CD1c-positive myeloid dendritic cell (primary cell): ENCODE measurements around the gene PSMC2.
"Not testable (repeated sequence)": the region's sequence is repeated elsewhere in the genome, so short reads cannot be mapped to it uniquely, and the experiment has no call there.

ENCODE experiments used
- DNase-seq: peaks from one replicate; pipeline ENCODE4 v3.0.0-alpha.2; 2016; ENCODE audit errors: extremely low spot score

PSMC2 gene

GRCh38 chr7:103379270-103379975 lies 32.0 kb downstream of the PSMC2 start:
- peak; percentile 16 for DNase-seq

DNA sequence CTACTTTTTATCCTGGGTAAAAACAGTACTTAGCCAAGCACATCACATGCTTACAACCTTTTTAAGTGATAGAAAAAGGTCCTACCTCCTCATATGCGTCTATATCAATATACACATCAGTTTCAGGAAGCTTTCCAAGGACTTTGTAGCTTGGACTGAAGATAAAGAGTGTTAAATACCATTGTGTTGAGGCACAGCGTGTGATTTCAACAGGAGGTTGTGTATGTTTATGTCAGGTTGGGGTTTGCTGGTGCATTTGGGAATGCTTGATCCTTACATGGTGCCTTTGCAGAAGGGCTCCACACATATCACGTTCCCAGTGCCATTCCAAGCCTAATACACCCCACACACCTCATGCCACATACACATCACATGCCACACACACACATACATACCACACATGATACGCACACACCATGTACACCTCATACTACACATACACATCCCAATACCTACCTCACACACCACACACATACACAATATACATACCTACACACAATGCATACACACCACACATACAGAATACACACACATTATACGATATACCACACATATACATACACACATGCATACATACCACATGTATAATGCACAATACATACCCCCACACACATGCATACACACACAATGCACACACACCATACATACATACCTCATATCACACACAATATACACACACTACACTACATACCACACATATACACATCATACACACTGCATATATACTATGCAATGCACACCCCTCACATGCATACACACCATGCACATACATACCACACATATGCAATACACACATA lies 33.1 kb downstream of the PSMC2 start:
- DNase-seq: no peak

- no peak for DNase-seq
Measured at GRCh38 chr7:103381280-103382031, 34.0 kb downstream of the PSMC2 start.

DNA sequence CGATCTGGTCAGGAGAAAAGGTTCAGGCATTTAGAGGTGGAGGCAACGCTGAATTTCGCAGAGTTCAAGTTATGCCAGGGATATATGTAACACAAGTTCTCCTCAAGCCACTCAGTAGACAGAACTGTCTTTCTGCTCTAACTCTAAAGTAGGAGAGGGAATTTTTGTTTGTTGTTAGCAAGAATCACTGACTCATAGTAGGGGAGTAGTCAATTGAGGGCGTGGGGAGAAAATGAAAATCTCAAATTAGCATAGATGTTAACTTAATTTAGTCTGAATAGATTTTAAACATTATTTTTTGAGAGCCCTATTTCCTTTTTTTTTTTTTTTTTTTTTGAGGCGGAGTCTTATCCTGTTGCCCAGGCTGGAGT lies 34.6 kb downstream of the PSMC2 start:
- no peak for DNase-seq

- no peak for DNase-seq
Measured at GRCh38 chr7:103387242-103387641, 39.8 kb downstream of the PSMC2 start.

DNA sequence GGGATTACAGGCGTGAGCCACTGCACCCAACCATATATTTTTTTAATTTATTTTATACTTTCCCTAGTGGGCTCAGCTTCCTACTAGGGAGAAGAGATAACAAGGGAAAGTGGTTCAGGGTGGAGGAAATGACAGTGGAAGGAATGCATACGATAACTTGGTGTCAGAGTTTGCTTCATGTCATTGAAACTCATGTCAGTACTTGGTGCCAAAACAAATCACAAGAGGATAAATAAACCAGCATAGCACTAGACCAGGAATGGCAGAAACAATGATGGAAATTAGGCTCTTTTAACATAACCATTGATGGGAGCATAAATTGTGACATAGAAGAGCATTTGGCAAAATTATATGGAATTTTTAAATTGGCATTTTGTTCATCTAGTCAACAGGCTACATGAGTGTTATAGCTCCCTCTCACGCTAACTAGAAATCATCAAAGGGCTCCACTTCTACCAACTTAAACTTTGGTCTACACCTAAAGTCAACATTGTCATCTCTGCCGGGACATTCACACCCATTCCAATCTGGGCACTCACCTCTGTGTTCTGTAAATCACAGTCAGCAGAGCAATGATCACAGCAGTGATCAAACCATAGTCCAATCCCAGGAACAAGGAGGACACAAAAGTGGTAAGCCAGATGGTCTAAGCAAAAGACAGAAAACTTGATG lies 41.2 kb downstream of the PSMC2 start:
- DNase-seq: no peak

DNA sequence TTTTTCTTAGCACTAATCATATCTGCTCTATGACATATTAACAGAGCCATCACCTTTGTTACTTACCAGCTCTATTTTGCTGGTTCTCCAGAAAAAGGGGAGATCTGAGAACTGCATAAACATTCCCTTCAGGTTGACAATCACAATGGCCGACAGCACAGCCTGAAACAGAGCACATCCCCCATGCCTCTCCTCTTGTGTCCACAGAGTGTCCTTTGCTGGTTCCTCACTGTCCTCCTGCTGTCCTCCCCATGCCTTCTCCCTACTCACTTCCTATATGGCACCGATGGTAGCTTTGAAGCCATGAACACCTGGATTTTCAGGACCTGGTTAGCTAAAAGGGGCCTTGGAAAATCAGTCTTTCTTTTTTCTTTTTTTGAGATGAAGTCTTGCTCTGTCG lies 41.8 kb downstream of the PSMC2 start:
- DNase-seq: no peak

DNA sequence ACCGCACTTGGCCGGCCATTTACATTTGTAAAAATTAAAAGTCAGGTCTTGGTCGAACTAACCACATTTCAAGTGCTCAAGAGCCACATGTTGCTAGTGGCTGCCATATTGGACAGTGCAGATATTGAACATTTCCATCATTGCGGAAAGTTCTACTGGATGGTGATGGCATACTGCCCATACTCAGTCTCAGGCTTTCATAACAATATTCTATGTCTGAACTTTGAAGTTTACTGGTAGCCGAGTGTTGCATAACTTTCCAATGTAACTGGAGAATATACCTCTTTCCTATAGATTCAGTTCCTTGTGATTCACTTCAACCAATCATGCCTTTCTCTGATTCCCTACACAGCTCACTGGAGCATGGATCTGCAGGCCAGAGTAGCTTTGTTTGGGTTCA lies 43.7 kb downstream of the PSMC2 start:
- DNase-seq: no peak

- no peak for DNase-seq
Measured at GRCh38 chr7:103391976-103392375, 44.5 kb downstream of the PSMC2 start.

- DNase-seq: no peak
Measured at GRCh38 chr7:103394566-103394965, 47.1 kb downstream of the PSMC2 start.

DNA sequence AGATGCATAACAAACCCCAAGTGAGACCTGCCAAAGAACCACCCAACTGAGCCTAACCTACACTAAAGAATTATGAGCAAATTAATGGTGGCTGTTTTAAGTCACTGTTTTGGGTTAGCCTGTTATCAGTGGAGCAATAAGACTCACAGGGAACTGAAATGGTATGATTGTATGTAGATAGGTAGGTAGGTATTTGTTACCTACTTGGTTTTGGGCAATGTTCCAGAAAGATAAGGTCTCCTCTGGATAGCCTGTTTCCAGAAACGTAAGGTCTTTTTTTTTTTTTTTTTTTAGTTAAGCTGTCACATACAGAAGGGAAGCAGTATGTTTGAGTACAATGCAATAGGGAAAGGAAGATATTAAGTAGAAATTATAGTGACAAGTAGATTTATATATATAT lies 47.6 kb downstream of the PSMC2 start:
- DNase-seq: no peak

GRCh38 chr7:103396471-103396870 lies 49.0 kb downstream of the PSMC2 start:
- no peak for DNase-seq

GRCh38 chr7:103398483-103399127 lies 51.2 kb downstream of the PSMC2 start:
- no peak for DNase-seq

GRCh38 chr7:103399687-103400086 lies 52.2 kb downstream of the PSMC2 start:
- not testable (repeated sequence) for DNase-seq

GRCh38 chr7:103405789-103406613 lies 58.6 kb downstream of the PSMC2 start:
- DNase-seq: not testable (repeated sequence)

DNA sequence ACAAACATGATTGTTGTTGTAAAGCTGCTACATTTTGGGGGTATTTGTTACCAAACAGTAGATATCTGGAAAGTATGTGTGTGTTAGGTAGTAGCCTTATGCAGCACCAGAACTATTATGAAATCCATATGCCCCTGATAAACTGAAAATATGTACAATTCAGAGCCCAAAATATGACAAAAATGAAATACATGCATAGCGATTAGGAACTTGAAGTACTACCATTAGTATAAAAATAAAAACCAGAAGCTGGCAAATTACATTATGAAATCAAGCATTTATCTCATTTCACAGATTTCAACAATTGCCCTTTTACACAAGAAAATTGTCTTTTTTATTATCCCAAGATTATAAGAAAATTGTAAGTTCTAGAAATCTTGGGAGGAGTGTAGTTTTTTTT lies 64.7 kb downstream of the PSMC2 start:
- DNase-seq: no peak

- DNase-seq: no peak
Measured at GRCh38 chr7:103413407-103413806, 66.0 kb downstream of the PSMC2 start.

- peak; percentile 9 for DNase-seq
Measured at GRCh38 chr7:103418241-103418640, 70.8 kb downstream of the PSMC2 start.
